SK-N-SH (cell line): ENCODE measurements around the gene ZNF563. TPM values are rescaled to one million over a fixed set of nuclear protein-coding genes. Genes with fewer than 3 reads are reported as not detected.
A peak's percentile ranks its signal among the peaks of the same experiment; 100 is the strongest.

Experiments used
- CTCF ChIA-PET: fragments of 300-600, 350-600 bp; formaldehyde crosslinking; extraction: SDS; loops from one replicate; lab custom pipeline; 2021; lab: Yijun Ruan, JAX
- POLR2A ChIA-PET: fragments of 350-600 bp; sonication (Branson Sonifier 250); formaldehyde crosslinking; extraction: SDS; loops from one replicate; lab custom pipeline; 2020; ENCODE audit warnings: antibody characterized with exemption, inconsistent platforms; lab: Yijun Ruan, JAX
- DNase-seq: peaks from one replicate; pipeline ENCODE4 v3.0.0; 2012
- H2AFZ ChIP-seq: fragments of 200-600 bp; sonication (generic); 2 replicates; pipeline ENCODE4 v1.8.1; 2016; ENCODE audit warnings: antibody characterized with exemption, mild to moderate bottlenecking, low read depth
- H3F3A ChIP-seq: fragments of 200-600 bp; sonication (generic); replicated peaks from 2 replicates; pipeline ENCODE3; 2016; ENCODE audit warnings: antibody characterized with exemption, mild to moderate bottlenecking; ENCODE audit not compliant: insufficient read depth
- H3K27ac ChIP-seq, 2 experiments: fragments of 200-500 bp in 1 of 2; fragments of 200-600 bp in 1 of 2; sonication (Bioruptor generic) in 1 of 2; sonication (generic), shearing (Covaris generic) in 1 of 2; 2 replicates each; pipeline versions ENCODE4 v1.5.1 to v1.6.1; 2014 to 2016; ENCODE audit warnings: low read depth in 2 of 2, inconsistent platforms in 1 of 2, low read length in 1 of 2, mild to moderate bottlenecking in 1 of 2, mixed read lengths in 1 of 2
- H3K27me3 ChIP-seq: fragments of 200-600 bp; sonication (generic), shearing (Covaris generic); 2 replicates; pipeline ENCODE4 v1.6.1; 2016; ENCODE audit warnings: mixed run types; ENCODE audit not compliant: insufficient read depth
- H3K36me3 ChIP-seq, 2 experiments: fragments of 200-500 bp in 1 of 2; fragments of 200-600 bp in 1 of 2; sonication (Bioruptor generic) in 1 of 2; sonication (generic) in 1 of 2; replicated peaks in 1 of 2; 2 replicates each; pipeline versions ENCODE3 to v1.5.1; 2014 to 2016; ENCODE audit warnings: low read length in 1 of 2, mild to moderate bottlenecking in 1 of 2; ENCODE audit not compliant: insufficient read depth in 2 of 2, control insufficient read depth in 1 of 2
- H3K4me1 ChIP-seq, 2 experiments: fragments of 200-500 bp in 1 of 2; fragments of 200-600 bp in 1 of 2; sonication (Bioruptor generic) in 1 of 2; sonication (generic), shearing (Covaris generic) in 1 of 2; 2 replicates each; pipeline versions ENCODE4 v1.5.1 to v1.6.1; 2014 to 2016; ENCODE audit warnings: low read depth in 1 of 2, low read length in 1 of 2, mixed run types in 1 of 2; ENCODE audit not compliant: insufficient read depth in 2 of 2, control insufficient read depth in 1 of 2
- H3K4me2 ChIP-seq: fragments of 200-600 bp; sonication (generic), shearing (Covaris generic); 2 replicates; pipeline ENCODE4 v1.6.1; 2017; ENCODE audit warnings: mixed run types
- H3K4me3 ChIP-seq, 2 experiments: fragments of 200-500 bp in 1 of 2; fragments of 200-600 bp in 1 of 2; sonication (Bioruptor generic) in 1 of 2; sonication (generic), shearing (Covaris generic) in 1 of 2; 2 replicates each; pipeline versions ENCODE4 v1.5.1 to v1.8.1; 2014 to 2016; ENCODE audit warnings: low read depth in 2 of 2, inconsistent platforms in 1 of 2, low read length in 1 of 2, mild to moderate bottlenecking in 1 of 2, mixed read lengths in 1 of 2, moderate library complexity in 1 of 2
- H3K79me2 ChIP-seq: fragments of 200-600 bp; sonication (generic); 2 replicates; pipeline ENCODE4 v1.8.1; 2017; ENCODE audit warnings: mild to moderate bottlenecking; ENCODE audit not compliant: insufficient read depth
- H3K9ac ChIP-seq: fragments of 200-600 bp; sonication (generic); 2 replicates; pipeline ENCODE4 v1.6.1; 2017; ENCODE audit warnings: mixed run types
- H3K9me2 ChIP-seq: fragments of 200-600 bp; sonication (generic); 2 replicates; pipeline ENCODE4 v1.6.1; 2017; ENCODE audit warnings: mixed run types
- H3K9me3 ChIP-seq: fragments of 200-600 bp; sonication (generic); 2 replicates; pipeline ENCODE4 v1.6.1; 2017; ENCODE audit warnings: mixed run types, mild to moderate bottlenecking, moderate library complexity
- H4K20me1 ChIP-seq: fragments of 200-600 bp; sonication (generic); 2 replicates; pipeline ENCODE4 v1.6.1; 2017; ENCODE audit warnings: mild to moderate bottlenecking, mixed run types; ENCODE audit not compliant: insufficient read depth
- FOXM1 ChIP-seq: IDR thresholded peaks from 2 replicates; pipeline ENCODE4 v1.4.0; 2012; ENCODE audit warnings: low read depth, mild to moderate bottlenecking
- NFIC ChIP-seq: IDR thresholded peaks from 2 replicates; pipeline ENCODE4 v1.4.0; 2012; ENCODE audit warnings: borderline replicate concordance
- POLR2AphosphoS5 ChIP-seq: IDR thresholded peaks from 2 replicates; pipeline ENCODE4 v1.6.1; 2012; ENCODE audit warnings: low read depth, low read length
- RAD21 ChIP-seq: IDR thresholded peaks from 2 replicates; pipeline ENCODE4 v1.6.1; 2012; ENCODE audit warnings: mild to moderate bottlenecking, low read length
- RFX5 ChIP-seq: IDR thresholded peaks from 2 replicates; pipeline ENCODE4 v1.6.1; 2012; ENCODE audit warnings: mild to moderate bottlenecking, improper control_type of control experiment, low read length
- RXRA ChIP-seq: IDR thresholded peaks from 2 replicates; pipeline ENCODE4 v1.4.0; 2012; ENCODE audit warnings: low read depth, mild to moderate bottlenecking, borderline replicate concordance
- TAF1 ChIP-seq: IDR thresholded peaks from 2 replicates; pipeline ENCODE4 v1.6.1; 2012; ENCODE audit warnings: low read depth, mild to moderate bottlenecking, low read length, moderate library complexity, borderline replicate concordance
- WGBS: methylation state at CpG from one replicate; pipeline ENCODE4 v1.1.6; 2017; ENCODE audit warnings: low lambda C conversion rate; 5-methylcytosine and 5-hydroxymethylcytosine counted together
- polyA plus RNA-seq, 3 experiments: library from polyadenylated mRNA; depleted of rRNA; stranded (reverse); fragments of >200 nt; gene quantifications; 2 replicates each; pipeline ENCODE4 v1.2.3, GENCODE V29; 2012
- TF ChIP-seq, protein P1 (sequence below): IDR thresholded peaks from 2 replicates; pipeline ENCODE4 v1.4.0; 2012; ENCODE audit warnings: low read depth
- TF ChIP-seq, protein P2 (sequence below): fragments of 200-600 bp; sonication (generic); IDR thresholded peaks from 2 replicates; pipeline ENCODE4 v1.6.1; 2017; ENCODE audit warnings: antibody characterized with exemption, mild to moderate bottlenecking, moderate library complexity
- TF ChIP-seq, protein P3 (sequence below): IDR thresholded peaks from 2 replicates; pipeline ENCODE4 v1.4.0; 2012; ENCODE audit warnings: low read depth, borderline replicate concordance
- TF ChIP-seq, protein P4 (sequence below): fragments of 150-350 bp; IDR thresholded peaks from 2 replicates; pipeline ENCODE4 v1.6.1; 2016; ENCODE audit warnings: mild to moderate bottlenecking, low read depth, low read length

ZNF563 gene
- polyA plus RNA-seq, 1 of the 3 experiments (the other 2 are of a cell fraction) = 0.99 TPM

DNA sequence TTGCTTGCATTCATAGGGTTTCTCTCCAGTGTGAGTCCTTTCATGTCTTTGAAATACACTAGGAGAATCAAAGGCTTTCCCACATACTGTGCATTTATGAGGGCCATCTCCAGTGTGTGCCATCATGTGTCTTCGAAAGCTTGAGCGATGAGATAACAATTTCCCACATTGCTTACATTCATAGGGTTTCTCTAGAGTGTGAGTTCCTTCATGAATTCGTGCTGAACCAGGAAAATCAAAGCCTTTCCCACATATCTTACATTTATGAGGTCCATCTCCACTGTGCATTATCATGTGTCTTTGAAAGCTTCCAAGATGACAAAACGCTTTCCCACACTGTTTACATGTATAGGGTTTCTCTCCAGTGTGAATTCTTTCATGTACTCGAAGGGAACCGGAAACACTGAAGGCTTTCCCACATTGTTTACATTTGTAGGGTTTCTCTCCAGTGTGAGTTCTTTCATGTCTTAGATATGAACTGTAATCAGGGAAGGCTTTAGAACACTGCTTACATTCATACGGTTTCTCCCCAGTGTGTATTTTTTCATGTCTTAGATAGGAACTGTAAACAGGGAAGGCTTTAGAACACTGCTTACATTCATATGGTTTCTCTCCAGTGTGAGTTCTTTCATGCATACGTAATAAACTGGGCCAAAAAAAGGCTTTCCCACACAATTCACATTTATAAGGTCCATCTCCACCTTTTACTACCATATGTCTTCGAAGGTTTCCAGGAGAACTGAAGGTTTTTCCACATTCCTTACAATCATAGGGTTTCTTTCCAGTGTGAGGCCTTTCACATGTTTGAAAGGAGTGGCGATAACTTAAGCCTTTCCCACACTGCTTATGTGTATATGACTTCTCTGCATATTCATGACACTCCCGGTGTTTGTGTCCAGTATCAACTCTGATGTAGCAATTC lies 60.2 kb downstream of the ZNF563 start:
- no peak for DNase-seq
- H3F3A ChIP-seq = peaks cover 3% of the 10 kb centered on the region
- no peak for TF ChIP-seq RFX5
- TF ChIP-seq POLR2AphosphoS5 = no peak
- TF ChIP-seq TAF1 = no peak
- TF ChIP-seq, protein P1, sequence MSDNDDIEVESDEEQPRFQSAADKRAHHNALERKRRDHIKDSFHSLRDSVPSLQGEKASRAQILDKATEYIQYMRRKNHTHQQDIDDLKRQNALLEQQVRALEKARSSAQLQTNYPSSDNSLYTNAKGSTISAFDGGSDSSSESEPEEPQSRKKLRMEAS = no peak
- no peak for TF ChIP-seq NFIC
- TF ChIP-seq, protein P2, sequence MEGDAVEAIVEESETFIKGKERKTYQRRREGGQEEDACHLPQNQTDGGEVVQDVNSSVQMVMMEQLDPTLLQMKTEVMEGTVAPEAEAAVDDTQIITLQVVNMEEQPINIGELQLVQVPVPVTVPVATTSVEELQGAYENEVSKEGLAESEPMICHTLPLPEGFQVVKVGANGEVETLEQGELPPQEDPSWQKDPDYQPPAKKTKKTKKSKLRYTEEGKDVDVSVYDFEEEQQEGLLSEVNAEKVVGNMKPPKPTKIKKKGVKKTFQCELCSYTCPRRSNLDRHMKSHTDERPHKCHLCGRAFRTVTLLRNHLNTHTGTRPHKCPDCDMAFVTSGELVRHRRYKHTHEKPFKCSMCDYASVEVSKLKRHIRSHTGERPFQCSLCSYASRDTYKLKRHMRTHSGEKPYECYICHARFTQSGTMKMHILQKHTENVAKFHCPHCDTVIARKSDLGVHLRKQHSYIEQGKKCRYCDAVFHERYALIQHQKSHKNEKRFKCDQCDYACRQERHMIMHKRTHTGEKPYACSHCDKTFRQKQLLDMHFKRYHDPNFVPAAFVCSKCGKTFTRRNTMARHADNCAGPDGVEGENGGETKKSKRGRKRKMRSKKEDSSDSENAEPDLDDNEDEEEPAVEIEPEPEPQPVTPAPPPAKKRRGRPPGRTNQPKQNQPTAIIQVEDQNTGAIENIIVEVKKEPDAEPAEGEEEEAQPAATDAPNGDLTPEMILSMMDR = no peak
- no peak for TF ChIP-seq RXRA
- no peak for TF ChIP-seq FOXM1
- TF ChIP-seq, protein P3, sequence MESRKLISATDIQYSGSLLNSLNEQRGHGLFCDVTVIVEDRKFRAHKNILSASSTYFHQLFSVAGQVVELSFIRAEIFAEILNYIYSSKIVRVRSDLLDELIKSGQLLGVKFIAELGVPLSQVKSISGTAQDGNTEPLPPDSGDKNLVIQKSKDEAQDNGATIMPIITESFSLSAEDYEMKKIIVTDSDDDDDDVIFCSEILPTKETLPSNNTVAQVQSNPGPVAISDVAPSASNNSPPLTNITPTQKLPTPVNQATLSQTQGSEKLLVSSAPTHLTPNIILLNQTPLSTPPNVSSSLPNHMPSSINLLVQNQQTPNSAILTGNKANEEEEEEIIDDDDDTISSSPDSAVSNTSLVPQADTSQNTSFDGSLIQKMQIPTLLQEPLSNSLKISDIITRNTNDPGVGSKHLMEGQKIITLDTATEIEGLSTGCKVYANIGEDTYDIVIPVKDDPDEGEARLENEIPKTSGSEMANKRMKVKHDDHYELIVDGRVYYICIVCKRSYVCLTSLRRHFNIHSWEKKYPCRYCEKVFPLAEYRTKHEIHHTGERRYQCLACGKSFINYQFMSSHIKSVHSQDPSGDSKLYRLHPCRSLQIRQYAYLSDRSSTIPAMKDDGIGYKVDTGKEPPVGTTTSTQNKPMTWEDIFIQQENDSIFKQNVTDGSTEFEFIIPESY = no peak
- TF ChIP-seq, protein P4, sequence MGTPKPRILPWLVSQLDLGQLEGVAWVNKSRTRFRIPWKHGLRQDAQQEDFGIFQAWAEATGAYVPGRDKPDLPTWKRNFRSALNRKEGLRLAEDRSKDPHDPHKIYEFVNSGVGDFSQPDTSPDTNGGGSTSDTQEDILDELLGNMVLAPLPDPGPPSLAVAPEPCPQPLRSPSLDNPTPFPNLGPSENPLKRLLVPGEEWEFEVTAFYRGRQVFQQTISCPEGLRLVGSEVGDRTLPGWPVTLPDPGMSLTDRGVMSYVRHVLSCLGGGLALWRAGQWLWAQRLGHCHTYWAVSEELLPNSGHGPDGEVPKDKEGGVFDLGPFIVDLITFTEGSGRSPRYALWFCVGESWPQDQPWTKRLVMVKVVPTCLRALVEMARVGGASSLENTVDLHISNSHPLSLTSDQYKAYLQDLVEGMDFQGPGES = no peak
- no peak for TF ChIP-seq RAD21
- H3K9me3 ChIP-seq = peaks cover 37% of the 10 kb centered on the region
- WGBS = 86% methylated on average over 11 of the region's 11 CpGs
- H3K4me3 ChIP-seq = peak overlapping the region in 1 of 2 experiments; percentile 17; a peak in 1 of 4 replicates
- H3K36me3 ChIP-seq = peaks cover 24 to 67% of the 10 kb centered on the region in 2 experiments
- H3K4me1 ChIP-seq = no peaks in the 10 kb centered on the region
- no peak overlapping the region for H3K27ac ChIP-seq
- H4K20me1 ChIP-seq = no peaks in the 10 kb centered on the region
- ChIA-PET CTCF (no interaction called here), POLR2A (no interaction called here)
- no peaks in the 10 kb centered on the region for H3K27me3 ChIP-seq
- H3K4me2 ChIP-seq = no peak overlapping the region
- H3K9me2 ChIP-seq = no peaks in the 10 kb centered on the region
- H3K9ac ChIP-seq = no peak overlapping the region
- H2AFZ ChIP-seq = no peak overlapping the region
- peaks cover 23% of the 10 kb centered on the region; the same call in 1 of the 2 replicates for H3K79me2 ChIP-seq
